Vagina (tissue), 2 donors: Measurements from ENCODE around the gene VPS26C.

Experiments
- CTCF ChIP-seq, 3 experiments: fragments of 450-650 bp in 2 of 3; fragments of 200-600 bp in 1 of 3; sonication (generic) in 1 of 3; IDR thresholded peaks; one replicate each; pipeline ENCODE4 v1.5.1; 2017 to 2019; ENCODE audit warnings: antibody characterized with exemption in 3 of 3, mild to moderate bottlenecking in 2 of 3, moderate library complexity in 2 of 3
- POLR2A ChIP-seq, 2 donors: fragments of 450-650 bp; IDR thresholded peaks; one replicate each; pipeline ENCODE4 v1.6.1; 2017; ENCODE audit warnings: antibody characterized with exemption in 2 of 2, mild to moderate bottlenecking in 2 of 2, moderate library complexity in 2 of 2

DNA sequence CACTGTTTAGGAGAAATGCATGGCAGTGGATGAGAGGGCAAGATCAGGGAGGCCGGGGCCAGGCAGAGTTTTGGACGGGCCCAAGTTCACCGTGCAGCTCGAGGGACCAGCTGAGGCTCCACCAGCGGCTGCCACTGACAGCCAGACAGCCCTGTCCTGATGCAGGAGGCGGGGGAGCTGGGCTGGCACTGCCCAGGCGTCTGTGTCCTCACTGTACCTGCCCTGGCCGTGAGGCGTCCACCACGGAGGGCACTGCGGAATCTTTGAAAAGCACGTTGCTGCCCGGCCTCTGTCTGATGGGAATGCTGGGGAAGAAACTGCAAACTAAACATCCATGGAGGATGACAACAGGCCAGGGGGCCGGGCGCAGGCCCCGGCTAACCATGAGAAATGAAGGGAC is 35.5 kb downstream of the VPS26C start:
- TF ChIP-seq POLR2A (IDR thresholded peaks at IDR 0.05) (no peak), CTCF (IDR thresholded peaks at IDR 0.05) (no peak)
